SH-SY5Y (cell line): ENCODE results near the gene C2.

ENCODE experiments used
- GATA2 ChIP-seq: IDR thresholded peaks from 2 replicates; pipeline ENCODE4 v1.6.1; 2011; ENCODE audit warnings: mild to moderate bottlenecking, low read depth, low read length
- GATA3 ChIP-seq: IDR thresholded peaks from 2 replicates; pipeline ENCODE4 v1.6.1; 2011; ENCODE audit warnings: low read depth, mild to moderate bottlenecking, low read length, moderate library complexity

DNA sequence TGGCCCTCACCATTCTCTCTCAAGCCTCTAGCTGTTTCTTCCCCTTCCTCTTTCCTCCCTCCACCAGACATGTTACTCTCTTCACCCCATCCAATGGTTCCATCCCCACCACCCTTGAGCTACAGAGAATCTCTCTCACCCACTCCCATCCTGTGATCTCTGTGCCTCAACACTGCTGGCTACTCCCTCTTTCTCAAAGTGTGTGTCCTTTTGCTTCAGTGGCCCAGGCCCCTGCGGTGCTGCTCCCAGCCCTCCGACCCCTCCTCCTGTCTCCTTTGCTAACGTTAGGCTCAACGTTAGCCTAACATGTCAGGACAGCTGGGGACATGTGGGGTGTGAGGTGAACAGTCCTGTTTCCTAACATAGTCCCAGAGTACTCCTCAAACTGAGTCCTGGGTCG, 25.4 kb downstream of the C2 start:
- TF ChIP-seq GATA2 (no peak), GATA3 (no peak)
